Activated CD4-positive, CD25-positive, alpha-beta regulatory T cell (primary cell): ENCODE results near the gene SLC22A31.

ENCODE experiments used
- DNase-seq, 4 experiments: peaks; one replicate each; lab custom pipeline; 2025; lab: John Stamatoyannopoulos, UW

Gene SLC22A31

DNA sequence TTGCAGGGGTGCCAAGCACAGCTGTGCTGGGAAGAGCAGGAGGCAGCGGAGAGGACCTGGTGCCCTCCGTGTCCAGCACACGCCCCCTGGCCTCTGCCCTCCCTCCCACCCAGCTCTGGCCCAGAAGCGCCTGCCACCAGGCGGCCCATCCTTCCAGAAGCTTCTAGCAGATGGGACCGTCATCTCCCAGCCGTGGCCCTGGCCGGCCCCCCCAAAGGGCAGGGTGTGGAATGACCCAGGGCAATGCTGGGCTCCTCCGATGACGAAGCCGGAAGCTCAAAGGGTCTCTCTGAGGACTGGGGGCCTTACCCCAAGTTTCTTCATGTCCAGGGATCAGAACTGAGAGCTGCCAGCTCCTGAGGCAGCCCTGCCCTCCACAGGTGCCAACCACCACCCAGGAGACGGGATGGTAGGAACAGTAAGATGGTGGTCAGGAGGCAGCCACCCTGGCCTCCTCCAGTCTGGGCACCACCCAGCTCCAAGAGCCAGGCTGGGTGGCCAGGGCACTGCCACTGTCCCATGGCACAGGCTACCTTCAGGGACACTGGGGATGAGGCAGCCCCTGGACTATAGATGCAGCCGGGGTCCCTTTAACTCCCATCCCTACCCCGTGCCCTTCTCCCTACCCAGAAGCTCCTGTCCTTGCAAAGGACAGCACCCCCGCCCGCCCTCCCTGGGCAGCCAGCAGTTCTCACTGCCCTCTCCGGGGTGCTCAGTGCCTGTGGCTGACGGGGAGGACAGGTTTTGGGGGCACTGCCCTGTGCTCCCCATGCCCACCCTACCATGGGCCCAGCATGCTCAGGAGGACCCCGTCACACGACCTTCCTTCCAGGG lies 35.3 kb downstream of the SLC22A31 start:
- DNase-seq = no peak

DNA sequence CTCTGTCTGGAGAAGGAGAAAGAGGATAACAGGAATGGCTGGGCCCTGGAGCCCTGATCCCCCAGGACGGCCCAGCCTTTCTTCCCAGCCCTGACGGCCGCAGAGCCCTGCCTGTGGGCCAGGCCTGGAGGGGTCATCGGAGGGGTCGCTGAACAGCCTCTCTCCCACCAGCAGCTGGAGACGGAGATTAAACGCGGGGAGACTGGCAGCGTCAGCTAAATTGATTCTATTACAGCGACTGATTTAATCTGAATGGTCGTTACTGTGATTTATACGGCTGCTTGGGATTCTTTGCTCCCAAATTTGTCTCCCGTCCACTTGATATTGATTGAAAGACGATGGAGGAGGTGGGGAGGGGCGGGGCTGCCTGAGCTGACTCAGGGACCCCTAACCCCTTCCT lies 35.9 kb downstream of the SLC22A31 start:
- no peak for DNase-seq

DNA sequence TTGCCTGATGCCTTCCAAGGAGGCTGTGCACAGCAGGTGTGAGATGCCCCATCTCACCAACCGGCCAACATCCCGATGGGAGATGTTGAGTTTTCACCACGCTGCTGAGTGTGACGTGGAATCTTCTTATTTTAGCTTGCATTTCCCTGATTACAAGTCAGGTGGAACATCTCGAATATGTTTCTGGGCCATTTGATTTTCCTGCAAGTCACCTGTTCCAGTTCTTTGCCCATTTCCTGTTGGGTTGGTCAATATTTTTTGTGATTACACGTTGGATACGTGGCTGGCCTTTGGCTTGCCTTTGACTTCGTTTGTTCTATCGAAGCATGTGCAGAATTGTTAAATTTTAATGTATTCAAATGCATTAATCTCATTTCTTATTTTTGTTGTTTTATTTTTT lies 37.0 kb downstream of the SLC22A31 start:
- no peak for DNase-seq

DNA sequence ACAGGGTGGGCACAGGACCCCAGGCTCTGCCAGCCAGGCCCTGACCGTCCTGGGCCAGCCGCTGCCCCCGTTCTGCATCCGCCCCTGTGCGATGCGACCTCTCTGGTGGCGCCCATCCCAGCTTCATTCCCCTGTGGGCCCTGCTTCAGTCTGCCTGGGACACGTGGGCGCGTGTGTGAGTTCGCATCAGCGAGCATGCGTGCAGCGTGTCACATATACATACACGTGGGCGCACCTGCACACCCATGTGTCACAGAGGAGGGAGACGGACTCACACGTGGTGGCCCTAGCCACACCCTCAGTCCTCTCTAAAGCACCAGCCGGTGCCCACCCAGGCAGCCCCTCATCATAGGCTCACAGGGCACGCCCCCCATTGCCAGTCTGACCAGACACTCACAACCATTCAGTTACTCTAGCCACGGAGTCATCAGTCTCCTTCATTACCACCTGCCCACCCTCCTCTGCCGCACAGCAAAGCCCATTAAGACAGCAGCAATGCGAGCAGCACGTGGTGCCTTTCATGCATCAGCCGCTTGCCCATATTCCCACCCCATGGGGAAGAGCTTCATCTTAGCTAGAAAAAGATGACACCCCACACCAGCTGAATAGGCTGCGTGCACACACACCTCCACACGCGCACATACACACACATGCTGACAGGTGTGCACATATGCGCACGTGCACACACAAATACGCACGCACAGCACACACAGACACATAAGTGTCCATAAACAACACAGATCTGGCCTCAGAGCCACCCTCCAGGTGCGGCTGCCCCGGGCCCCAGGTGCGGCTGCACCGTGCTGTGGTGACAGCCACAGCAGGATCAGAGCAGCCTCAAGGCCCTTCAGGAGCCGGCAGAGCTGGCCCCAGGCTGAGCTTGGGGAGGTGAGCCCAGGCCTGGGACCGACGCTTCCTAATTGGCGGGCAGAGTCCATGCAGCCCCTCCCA lies 38.3 kb downstream of the SLC22A31 start:
- DNase-seq = no peak

DNA sequence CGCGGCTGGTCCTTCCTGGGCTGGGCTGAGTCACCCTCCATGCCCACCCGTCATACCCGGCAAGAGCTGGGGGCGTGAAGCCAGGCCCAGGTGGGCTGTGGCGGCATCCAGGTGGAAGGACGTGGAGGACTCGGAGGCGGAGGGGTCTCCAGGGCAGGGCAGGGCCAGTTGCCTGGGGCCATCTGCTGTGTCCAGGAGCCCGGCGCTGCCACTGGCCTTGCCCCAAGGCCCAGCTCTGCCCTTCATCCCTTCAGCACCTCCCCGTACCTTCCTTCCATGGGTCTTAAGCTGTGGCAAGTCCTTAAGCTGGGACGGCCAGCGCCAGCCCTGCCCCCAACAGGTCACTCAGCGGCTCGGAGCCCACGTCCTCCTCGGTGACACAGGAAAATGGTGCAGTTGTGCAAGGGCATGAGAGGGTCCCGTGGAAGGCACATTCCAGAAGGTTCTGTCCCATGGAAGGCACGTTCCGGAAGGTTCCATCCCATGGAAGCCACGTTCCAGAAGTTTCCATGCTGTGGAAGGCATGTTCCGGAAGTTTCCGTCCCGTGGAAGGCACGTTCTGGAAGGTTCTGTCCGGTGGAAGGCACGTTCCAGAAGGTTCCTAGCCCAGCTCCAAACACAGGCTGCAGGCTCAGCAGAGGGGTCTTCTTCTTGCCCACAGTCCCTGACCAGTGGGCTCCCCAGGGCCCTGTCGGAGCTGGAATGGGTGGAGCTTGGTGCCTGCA lies 39.2 kb downstream of the SLC22A31 start:
- DNase-seq = no peak

DNA sequence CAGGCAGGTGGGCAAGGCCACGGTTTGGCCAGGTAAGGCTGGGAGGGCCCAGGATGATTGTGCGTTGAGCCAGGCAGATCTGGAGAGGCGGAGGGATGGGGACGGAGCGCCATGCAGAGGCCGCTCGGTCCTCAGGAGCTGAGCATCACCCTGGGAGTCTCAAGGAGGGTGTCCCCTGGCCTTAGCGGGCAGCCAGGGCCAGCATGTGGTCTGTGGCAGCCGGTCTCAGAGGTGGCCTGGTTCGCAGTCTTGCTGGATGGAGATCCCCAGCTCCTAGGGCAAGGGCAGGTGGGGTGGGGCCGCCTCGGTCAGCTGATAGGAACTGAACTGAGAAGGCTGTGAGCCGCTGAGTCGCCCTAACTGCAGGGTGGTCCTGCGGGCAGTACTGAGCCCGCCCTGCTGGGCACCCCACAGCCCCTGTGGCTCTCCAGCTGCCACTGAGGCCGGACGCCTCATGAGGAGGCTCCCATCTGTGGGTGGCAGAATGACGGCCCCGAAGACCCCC lies 40.4 kb downstream of the SLC22A31 start:
- no peak for DNase-seq

DNA sequence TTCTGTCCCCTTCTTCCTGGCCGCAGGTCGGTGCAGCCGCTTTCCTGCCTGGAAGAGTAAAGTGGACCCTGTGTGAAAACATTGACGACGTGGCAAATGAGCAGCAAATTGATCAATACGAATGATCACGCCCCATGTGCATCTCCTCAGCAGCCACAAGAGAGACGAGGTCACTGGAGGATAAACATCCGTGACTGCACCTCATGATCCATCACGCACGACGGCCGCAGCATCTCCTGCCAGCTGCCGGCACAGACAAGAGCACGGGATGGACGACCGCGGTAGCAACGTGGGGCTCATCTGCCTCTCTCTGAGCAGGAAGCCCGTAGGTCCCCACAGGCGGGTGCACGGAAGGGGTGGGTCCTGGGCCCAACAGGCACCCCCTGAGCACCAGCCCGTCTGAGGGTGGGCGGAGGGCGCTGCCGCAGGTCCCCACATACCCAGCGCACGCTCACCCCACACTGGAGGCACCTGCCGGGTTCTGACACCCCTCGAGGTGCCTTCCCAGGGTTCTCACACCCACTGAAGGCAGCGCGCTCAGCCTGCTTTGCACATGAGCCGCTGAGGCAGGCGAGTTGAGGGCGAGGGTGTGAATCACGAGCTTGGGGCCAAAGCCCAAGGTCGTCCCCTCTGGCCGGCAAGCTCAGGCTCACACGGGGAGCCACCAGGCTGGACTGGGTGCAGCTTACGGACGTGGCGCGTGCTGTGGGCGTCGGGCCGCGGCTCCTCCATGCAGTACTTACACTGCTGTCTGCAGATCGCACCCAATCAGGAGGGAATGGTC lies 41.1 kb downstream of the SLC22A31 start:
- no peak for DNase-seq

DNA sequence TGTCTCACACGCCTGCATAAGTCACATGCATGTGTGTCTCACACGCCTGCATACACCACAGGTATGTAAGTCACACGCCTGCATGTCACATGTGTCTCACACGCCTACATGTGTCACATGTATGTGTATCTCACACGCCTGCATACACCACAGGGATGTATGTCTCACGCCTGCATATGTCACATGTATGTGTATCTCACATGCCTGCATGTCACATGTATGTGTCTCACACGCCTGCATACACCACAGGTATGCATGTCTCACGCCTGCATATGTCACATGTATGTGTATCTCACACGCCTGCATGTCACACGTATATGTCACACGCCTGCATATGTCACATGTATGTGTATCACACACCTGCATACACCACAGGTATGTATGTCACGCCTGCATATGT lies 42.6 kb downstream of the SLC22A31 start:
- no peak for DNase-seq

DNA sequence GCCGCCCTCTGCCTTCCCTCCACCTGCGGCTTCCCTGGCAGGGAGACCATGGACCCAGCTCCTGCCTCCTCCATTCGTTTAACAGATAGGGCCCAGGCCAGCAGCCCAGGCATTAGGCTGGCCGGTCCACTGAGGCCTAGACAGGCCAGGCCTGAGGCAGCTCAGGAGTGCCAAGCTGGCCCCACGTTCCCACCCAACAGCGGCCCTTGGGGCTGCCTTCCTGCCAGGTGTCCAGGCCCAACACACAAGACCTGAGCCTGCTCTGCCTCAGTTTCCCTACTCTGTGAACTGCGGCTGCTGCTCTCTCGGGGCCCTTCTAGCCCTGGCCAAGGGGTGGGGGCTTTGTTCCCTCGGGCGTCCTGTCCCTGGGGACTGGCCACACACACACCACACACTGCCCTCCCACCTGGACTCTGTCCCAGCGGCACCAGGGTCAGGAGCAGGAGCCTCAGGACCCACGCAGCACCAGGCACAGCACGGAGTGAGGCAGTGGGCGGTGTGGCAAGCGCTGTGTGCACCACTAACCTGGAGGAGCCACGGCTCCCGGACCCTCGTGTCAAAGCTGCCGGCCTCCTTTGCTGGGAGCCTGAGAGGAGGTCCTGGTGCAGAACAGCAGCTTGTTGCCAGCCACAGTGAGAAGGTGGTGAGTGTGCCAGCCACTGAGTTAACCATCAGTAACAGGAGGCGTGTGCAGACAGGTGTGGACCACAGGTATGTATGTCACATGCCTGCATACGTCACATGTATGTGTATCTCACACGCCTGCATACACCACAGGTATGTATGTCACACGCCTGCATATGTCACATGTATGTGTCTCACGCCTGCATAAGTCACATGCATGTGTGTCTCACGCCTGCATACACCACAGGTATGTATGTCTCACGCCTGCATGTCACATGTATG lies 43.3 kb downstream of the SLC22A31 start:
- DNase-seq = no peak

DNA sequence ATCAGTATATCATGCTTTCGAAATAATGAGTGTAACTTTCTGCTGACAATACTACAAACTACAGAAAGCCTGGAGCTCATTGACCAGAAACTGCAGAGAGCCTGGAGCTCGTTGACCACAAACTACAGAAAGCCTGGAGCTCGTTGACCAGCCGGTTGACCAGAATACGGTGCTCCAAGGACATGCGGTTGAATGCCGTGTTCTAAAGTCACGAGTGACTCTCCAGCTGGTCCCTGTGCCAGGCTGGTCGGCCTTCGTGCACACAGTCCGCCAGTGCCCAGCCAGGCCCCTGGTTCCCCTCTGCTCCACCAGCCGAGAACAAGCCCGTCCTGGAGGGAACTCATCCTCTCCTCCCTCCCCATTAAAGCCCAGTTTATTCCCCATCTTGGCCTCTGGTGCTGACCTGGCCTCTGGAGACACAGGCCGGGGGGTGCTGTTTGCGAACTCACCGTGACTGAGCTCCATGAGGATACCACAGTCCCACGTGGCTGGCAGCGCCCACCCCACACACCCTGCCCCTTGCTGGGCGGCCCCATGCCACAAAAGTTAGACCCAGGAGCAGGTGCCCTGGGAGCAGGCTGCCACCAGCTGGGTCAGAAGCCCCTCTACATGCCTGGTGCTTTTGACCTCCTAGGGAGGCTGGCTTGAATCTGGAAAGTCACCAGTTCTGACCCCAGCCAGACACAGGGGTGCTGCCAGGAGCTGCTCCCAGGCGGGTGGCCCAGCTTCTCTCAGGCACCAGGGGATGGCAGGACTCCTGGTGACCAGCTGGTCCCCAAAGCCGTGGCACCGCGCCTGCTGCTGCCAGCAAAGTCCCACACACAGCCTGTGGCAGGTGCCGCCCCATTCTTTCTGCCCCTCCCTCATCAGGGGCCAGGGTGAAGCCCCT lies 44.2 kb downstream of the SLC22A31 start:
- no peak for DNase-seq

DNA sequence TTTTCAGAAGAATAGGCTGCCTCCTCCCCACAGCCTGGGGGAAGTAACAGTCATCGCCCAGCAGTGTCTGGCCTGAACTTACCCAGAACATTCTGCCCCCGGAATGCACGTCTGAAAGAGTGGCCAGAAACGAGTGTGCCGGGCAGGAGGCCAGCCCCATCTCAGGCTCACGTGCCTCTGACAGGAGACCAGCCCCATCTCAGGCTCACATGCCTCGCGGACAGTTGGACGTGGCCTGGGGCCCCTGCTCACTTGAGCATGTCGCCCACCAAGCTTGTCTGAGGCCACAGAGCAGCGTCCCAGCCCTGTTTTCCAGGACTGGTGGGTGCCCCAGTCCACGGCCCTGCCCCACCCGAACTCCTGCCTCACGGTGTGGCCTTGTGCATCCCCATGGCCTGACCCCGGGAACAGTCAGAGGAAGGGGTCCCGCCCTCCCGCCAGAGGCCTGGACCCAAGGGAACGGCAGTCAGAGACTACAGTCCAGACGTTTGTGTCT lies 45.1 kb downstream of the SLC22A31 start:
- no peak for DNase-seq

DNA sequence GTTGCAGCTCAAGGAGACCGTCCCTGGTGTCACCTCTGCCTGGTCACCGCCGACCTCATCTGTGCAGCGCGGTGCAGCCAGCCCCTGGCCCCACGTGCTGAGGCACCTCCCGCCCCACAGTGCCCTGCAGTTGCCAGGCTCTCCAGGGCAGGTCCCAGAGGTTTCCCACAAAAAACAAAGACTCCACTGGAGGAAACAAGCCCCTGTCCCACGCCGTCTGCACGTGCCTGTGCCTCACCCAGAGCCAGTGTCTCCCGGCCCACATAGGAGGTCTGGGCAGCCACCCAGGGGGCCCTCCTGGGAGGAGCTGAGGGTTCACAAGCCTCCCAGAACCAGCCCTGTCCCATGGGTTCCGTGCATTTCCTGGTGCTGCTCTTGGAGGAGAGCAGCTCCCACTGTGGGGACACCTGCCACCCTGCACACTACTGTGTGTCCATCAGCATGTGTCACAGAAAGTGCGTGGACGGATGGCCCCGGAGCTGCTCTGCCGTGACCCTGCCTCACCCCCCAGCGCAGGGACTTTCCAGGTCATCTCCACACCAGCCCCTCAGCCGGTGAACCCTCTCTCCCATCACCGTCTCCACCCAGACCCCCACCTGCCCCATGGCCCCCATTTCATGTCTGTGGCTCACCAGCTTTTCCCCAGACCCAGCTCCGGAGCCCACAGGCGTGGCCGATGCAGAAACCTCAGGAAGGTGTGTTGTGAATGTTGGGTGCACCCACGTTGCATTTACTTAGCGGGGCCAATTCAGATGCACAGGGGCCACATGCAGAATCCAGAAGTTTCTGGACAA lies 45.8 kb downstream of the SLC22A31 start:
- DNase-seq = no peak

DNA sequence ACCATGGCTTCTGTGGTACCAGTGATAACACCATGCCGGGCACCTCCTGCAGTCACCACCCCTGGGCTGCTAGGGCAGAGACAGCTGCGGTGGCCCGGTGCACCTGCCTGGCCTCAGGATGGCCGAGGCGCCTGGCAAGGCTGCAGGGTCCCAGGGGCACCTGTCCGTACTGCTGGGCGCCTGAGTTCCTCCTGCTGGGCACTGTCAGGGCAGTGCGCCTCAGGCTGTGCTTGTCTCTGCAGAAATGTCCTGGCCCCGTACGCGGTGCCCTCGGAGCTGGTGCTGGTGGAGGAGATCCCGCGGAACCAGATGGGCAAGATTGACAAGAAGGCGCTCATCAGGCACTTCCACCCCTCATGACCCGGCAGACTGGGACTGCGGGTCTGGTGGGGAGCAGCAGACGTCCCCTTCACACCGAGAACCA lies 46.5 kb downstream of the SLC22A31 start:
- DNase-seq = no peak

DNA sequence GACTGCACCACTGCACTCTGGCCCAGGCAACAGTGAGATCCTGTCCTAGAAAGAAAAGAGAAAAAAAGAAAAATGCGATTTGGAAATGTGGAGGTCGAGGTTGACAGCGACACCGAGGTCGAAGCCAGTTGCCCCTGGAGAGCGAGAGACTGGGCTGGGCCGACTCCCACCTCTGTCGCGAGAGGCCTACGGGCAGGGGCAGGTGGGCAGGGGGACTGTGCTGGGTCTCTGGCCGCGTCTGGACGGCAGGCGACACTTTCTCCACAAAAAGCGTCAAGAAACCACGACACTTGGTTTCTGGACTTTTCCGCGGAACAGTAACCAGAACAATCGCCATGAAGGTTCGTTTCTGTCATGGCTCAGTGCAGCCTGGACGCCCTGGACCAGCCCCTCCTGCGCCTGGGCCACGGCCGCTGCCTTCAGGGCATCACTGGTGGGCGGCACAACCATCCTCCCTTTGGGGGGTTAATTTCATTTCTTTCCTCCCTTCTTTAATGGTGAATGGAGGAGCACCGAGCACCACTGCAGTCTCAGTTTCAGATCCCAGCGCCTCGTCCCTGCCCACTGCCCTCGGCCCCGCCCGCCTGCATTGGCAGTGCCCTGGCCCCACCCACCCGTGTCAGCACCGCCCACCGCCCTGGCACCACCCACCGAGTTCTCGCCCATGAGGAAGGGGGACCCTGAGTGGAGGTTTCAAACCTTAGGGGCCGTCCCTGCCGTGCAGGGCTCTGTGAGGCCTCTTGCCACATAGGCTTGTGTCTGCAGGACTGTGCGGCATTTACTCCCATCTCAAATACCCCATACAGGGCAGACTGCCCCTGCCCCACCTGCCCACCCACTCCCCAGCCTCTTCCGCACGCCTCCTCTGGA lies 47.3 kb downstream of the SLC22A31 start:
- DNase-seq = no peak

DNA sequence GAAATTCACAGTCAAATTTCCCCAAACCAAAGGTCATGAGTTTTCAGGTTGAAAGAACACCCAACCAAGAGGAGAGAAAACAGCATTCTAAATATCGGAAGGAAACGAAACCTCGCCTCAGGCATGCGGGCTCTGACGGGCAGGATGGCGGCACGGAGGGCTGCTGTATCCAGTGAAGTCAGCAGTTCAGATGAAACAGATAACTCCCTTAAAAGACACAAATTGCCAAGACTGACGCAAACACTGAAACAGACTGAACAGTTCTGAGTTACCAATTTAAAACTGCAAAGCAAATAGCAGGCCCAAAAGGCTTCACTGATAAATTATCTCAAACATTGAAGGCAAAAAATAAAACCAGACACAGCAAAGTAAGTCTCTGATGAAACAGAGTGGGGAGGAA lies 49.4 kb downstream of the SLC22A31 start:
- no peak for DNase-seq

DNA sequence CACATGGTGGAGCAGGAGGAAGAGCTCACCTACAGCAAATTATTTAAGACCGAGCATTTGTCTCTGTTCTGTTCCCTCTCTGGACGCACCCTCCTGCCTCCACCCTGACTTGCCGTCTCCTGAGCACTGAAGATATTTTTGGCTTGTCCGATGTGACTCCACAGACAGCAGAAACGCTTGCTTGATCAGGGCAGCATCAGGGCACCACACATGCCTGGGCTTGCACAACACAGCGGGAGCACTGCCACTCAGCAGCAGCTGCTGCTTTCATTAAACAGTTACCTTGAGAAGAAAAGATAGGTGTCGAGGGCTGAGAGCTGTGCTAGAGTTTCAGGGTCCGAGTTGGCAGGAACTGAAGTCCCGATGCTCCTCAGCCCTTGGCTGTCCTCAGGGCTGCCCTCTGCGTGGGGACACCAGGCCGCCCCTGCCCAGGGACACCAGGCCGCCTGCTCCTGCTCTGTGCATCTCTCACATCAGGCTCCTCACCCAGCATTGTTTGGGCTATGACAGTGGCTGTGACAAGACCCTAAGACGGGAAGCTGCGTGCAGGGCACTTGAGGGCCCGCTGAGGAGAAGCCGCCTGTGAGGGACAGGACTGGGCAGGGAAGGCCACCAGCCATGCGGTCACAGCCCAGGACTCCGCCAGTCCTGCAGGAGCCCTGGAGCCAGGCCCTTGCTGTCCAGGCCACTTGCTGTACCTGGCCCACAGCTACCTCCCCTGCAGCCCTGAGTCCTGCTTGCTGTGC lies 50.1 kb downstream of the SLC22A31 start:
- DNase-seq = no peak
